Fibroblast of upper back skin (primary cell): Measurements from ENCODE around the gene RANBP17.
A peak's percentile ranks its signal among the peaks of the same experiment; 100 is the strongest.
"Not testable (repeated sequence)": the region's sequence is repeated elsewhere in the genome, so short reads cannot be mapped to it uniquely, and the experiment has no call there.

Experiments used
- DNase-seq: peaks from one replicate; pipeline ENCODE4 v3.0.0-alpha.2; 2013

Gene RANBP17

GRCh38 chr5:171162165-171162564, 300.3 kb downstream of the RANBP17 start:
- DNase-seq = no peak

- peak; percentile 43 for DNase-seq
Observed at GRCh38 chr5:171162596-171162995, 300.8 kb downstream of the RANBP17 start.

- DNase-seq = no peak
Observed at GRCh38 chr5:171166766-171167165, 304.9 kb downstream of the RANBP17 start.

GRCh38 chr5:171168171-171168570, 306.4 kb downstream of the RANBP17 start:
- peak; percentile 38 for DNase-seq

GRCh38 chr5:171174960-171175359, 313.1 kb downstream of the RANBP17 start:
- DNase-seq = not testable (repeated sequence)

GRCh38 chr5:171175746-171176145, 313.9 kb downstream of the RANBP17 start:
- DNase-seq = peak; percentile 51

- not testable (repeated sequence) for DNase-seq
Observed at GRCh38 chr5:171178190-171178589, 316.4 kb downstream of the RANBP17 start.

GRCh38 chr5:171188016-171188415, 326.2 kb downstream of the RANBP17 start:
- DNase-seq = no peak

GRCh38 chr5:171189442-171189841, 327.6 kb downstream of the RANBP17 start:
- no peak for DNase-seq

- DNase-seq = no peak
Observed at GRCh38 chr5:171192111-171192510, 330.3 kb downstream of the RANBP17 start.

GRCh38 chr5:171201310-171201709, 339.5 kb downstream of the RANBP17 start:
- DNase-seq = no peak

GRCh38 chr5:171205375-171205774, 343.6 kb downstream of the RANBP17 start:
- DNase-seq = no peak

GRCh38 chr5:171207256-171207847, 345.5 kb downstream of the RANBP17 start:
- peak; percentile 64 for DNase-seq

- DNase-seq = peak; percentile 68
Observed at GRCh38 chr5:171221916-171222315, 360.1 kb downstream of the RANBP17 start.

- no peak for DNase-seq
Observed at GRCh38 chr5:171223927-171224326, 362.1 kb downstream of the RANBP17 start.

- DNase-seq = no peak
Observed at GRCh38 chr5:171226096-171226754, 364.4 kb downstream of the RANBP17 start.

- peak; percentile 31 for DNase-seq
Observed at GRCh38 chr5:171226864-171227263, 365.0 kb downstream of the RANBP17 start.

GRCh38 chr5:171236651-171237050, 374.8 kb downstream of the RANBP17 start:
- no peak for DNase-seq

- DNase-seq = peak; percentile 25
Observed at GRCh38 chr5:171242521-171242920, 380.7 kb downstream of the RANBP17 start.

GRCh38 chr5:171246231-171246630, 384.4 kb downstream of the RANBP17 start:
- no peak for DNase-seq

GRCh38 chr5:171249460-171249859, 387.6 kb downstream of the RANBP17 start:
- DNase-seq = no peak

- no peak for DNase-seq
Observed at GRCh38 chr5:171250738-171251137, 388.9 kb downstream of the RANBP17 start.

GRCh38 chr5:171251519-171251918, 389.7 kb downstream of the RANBP17 start:
- no peak for DNase-seq

GRCh38 chr5:171252674-171253073, 390.9 kb downstream of the RANBP17 start:
- no peak for DNase-seq
